K562 (cell line): ENCODE data around the gene HOTAIR. TPM values are rescaled to one million over a fixed set of nuclear protein-coding genes. Genes with fewer than 3 reads are reported as not detected.

Source experiments
- ATF1 ChIP-seq, 2 experiments: fragments of 450-650 bp in 1 of 2; IDR thresholded peaks; 2 replicates each; pipeline ENCODE4 v1.6.1; 2016; ENCODE audit warnings: missing compliant biosample characterization in 1 of 2, missing genetic modification characterization in 1 of 2
- BRF1 ChIP-seq: IDR thresholded peaks from 3 replicates; pipeline ENCODE4 v1.6.1; 2011; ENCODE audit warnings: borderline replicate concordance, mild to moderate bottlenecking; ENCODE audit not compliant: insufficient read length; ENCODE audit errors: extremely low read depth
- CBFA2T3 ChIP-seq: fragments of 450-650 bp; IDR thresholded peaks from 2 replicates; pipeline ENCODE4 v1.6.1; 2017
- CGGBP1 ChIP-seq: fragments of 250-450 bp; sonication (Bioruptor Pico); IDR thresholded peaks from 2 replicates; pipeline ENCODE4 v1.9.0; 2021; ENCODE audit warnings: mild to moderate bottlenecking
- CHD1 ChIP-seq: fragments of 200-600 bp; sonication (generic); IDR thresholded peaks from one replicate; pipeline ENCODE4 v1.6.1; 2012; ENCODE audit warnings: mild to moderate bottlenecking, moderate library complexity, low read length, inconsistent platforms
- CREB5 ChIP-seq: fragments of 250-450 bp; sonication (Bioruptor Pico); IDR thresholded peaks from 2 replicates; pipeline ENCODE4 v1.5.0; 2020; ENCODE audit warnings: mild to moderate bottlenecking
- FOXA1 ChIP-seq: fragments of 450-650 bp; IDR thresholded peaks from 2 replicates; pipeline ENCODE4 v1.6.1; 2016; ENCODE audit warnings: mild to moderate bottlenecking, borderline replicate concordance
- KLF10 ChIP-seq: fragments of 250-450 bp; sonication (Bioruptor Pico); IDR thresholded peaks from 2 replicates; pipeline ENCODE4 v1.6.1; 2021; ENCODE audit warnings: matching md5 sums
- MIER1 ChIP-seq: fragments of 450-650 bp; IDR thresholded peaks from 2 replicates; pipeline ENCODE4 v1.6.1; 2016; ENCODE audit warnings: antibody characterized with exemption, mild to moderate bottlenecking, low read depth
- MLX ChIP-seq, 2 experiments: fragments of 450-650 bp in 1 of 2; sonication (generic) in 1 of 2; formaldehyde crosslinking; conservative IDR thresholded peaks; 2 replicates each; pipeline versions ENCODE4 v1.4.0 to v1.8.1; 2020 to 2022; ENCODE audit warnings: mild to moderate bottlenecking in 1 of 2, missing genetic modification reagents in 1 of 2
- PATZ1 ChIP-seq: fragments of 250-450 bp; sonication (Bioruptor Pico); IDR thresholded peaks from 2 replicates; pipeline ENCODE4 v1.5.0; 2020; ENCODE audit warnings: mild to moderate bottlenecking, borderline replicate concordance
- PHB2 ChIP-seq: fragments of 450-650 bp; IDR thresholded peaks from 2 replicates; pipeline ENCODE4 v1.6.1; 2017; ENCODE audit warnings: low read depth
- RAD51 ChIP-seq: fragments of 450-650 bp; IDR thresholded peaks from 2 replicates; pipeline ENCODE4 v1.7.1; 2016; ENCODE audit warnings: low read depth, mild to moderate bottlenecking, borderline replicate concordance
- SETDB1 ChIP-seq: IDR thresholded peaks from one replicate; pipeline ENCODE4 v1.6.1; 2012; ENCODE audit warnings: low read length, control low read depth, inconsistent platforms
- SNAPC5 ChIP-seq: fragments of 250-450 bp; sonication (Bioruptor Pico); IDR thresholded peaks from 2 replicates; pipeline ENCODE4 v1.8.0; 2021; ENCODE audit warnings: moderate library complexity, mild to moderate bottlenecking, inconsistent platforms
- SRSF7 ChIP-seq: fragments of 200-400 bp; formaldehyde crosslinking; optimal IDR thresholded peaks from 2 replicates; pipeline ENCODE3; 2017; ENCODE audit warnings: mild to moderate bottlenecking, low read depth, low read length
- TEAD4 ChIP-seq, 2 experiments: sonication (generic) in 1 of 2; formaldehyde crosslinking in 1 of 2; IDR thresholded peaks; 2 replicates each; pipeline versions ENCODE4 v1.6.1 to v1.8.0; 2012 to 2022; ENCODE audit warnings: borderline replicate concordance in 1 of 2, inconsistent platforms in 1 of 2, low read length in 1 of 2, mild to moderate bottlenecking in 1 of 2, missing genetic modification reagents in 1 of 2
- U2AF1 ChIP-seq: fragments of 200-400 bp; formaldehyde crosslinking; optimal IDR thresholded peaks from 2 replicates; pipeline ENCODE3; 2017; ENCODE audit warnings: mild to moderate bottlenecking, low read depth, low read length, moderate library complexity
- USF2 ChIP-seq: sonication (generic); formaldehyde crosslinking; IDR thresholded peaks from 2 replicates; pipeline ENCODE4 v1.5.0; 2020; ENCODE audit warnings: missing genetic modification reagents
- ZNF184 ChIP-seq: sonication (generic); formaldehyde crosslinking; IDR thresholded peaks from 2 replicates; pipeline ENCODE4 v1.5.0; 2020; ENCODE audit warnings: missing genetic modification reagents
- ZNF449 ChIP-seq: fragments of 250-450 bp; sonication (Bioruptor Pico); IDR thresholded peaks from 2 replicates; pipeline ENCODE4 v1.8.0; 2022; ENCODE audit warnings: moderate library complexity, mild to moderate bottlenecking, inconsistent platforms
- ZNF785 ChIP-seq: fragments of 250-450 bp; sonication (Bioruptor Pico); IDR thresholded peaks from 2 replicates; pipeline ENCODE4 v1.4.0; 2020; ENCODE audit warnings: mild to moderate bottlenecking
- polyA plus RNA-seq, 8 experiments: library from polyadenylated mRNA; depleted of rRNA in 4 of 8; stranded (reverse) in 5 of 8; unstranded in 3 of 8; fragments of >200 nt; fragmentation: Nextera tagmentation in 2 of 8; fragmentation: Illumina TruSeq in 1 of 8; extraction: Ambion mirVana in 2 of 8; extraction: Trizol in 1 of 8; gene quantifications; 2 replicates each; pipeline versions ENCODE4 v1.2.1 to v1.2.3, GENCODE V29; 2011 to 2014; ENCODE audit warnings: inconsistent platforms in 1 of 8, missing spikeins in 1 of 8
- total RNA-seq, 7 experiments: library from RNA; depleted of rRNA in 6 of 7; stranded (reverse); fragments of >200 nt in 6 of 7; fragmentation: Illumina TruSeq in 2 of 7; extraction: Trizol in 2 of 7; gene quantifications; 2 replicates each; pipeline versions ENCODE4 v1.2.1 to v1.2.3, GENCODE V29; 2011 to 2021; ENCODE audit warnings: low replicate concordance in 1 of 7

HOTAIR gene
- total and polyA plus RNA-seq, 9 of the 15 experiments (the other 6 are each of a cell fraction or from before 2014, with no cell fraction given): 0.04 TPM; not detected in 8

GRCh38 chr12:54017878-54018467, 43.2 kb upstream of the HOTAIR start (continued):
- TF ChIP-seq FOXA1: no peak
- TF ChIP-seq CBFA2T3: no peak
- no peak for TF ChIP-seq USF2 (CRISPR knock-in tag)
- TF ChIP-seq SETDB1: no peak
- no peak for TF ChIP-seq CGGBP1 (CRISPR knock-in tag)
- TF ChIP-seq RAD51: no peak
- TF ChIP-seq CREB5: no peak
- no peak for TF ChIP-seq ZNF184 (CRISPR knock-in tag)
- TF ChIP-seq ATF1 (CRISPR knock-in tag; IDR thresholded peaks at IDR 0.05): no peak
- no peak; the same call in 1 of the 2 replicates for TF ChIP-seq ATF1 (tag; IDR thresholded peaks at IDR 0.05)
- no peak for TF ChIP-seq MIER1
- no peak for TF ChIP-seq MLX (CRISPR knock-in tag; conservative IDR thresholded peaks at IDR 0.05)
- TF ChIP-seq SNAPC5 (CRISPR knock-in tag): no peak
- no peak for TF ChIP-seq TEAD4 (IDR thresholded peaks at IDR 0.05; ENCODE audit: low read length)
- no peak for TF ChIP-seq TEAD4 (CRISPR knock-in tag; IDR thresholded peaks at IDR 0.05; ENCODE audit: borderline replicate concordance)
- no peak for TF ChIP-seq PHB2
- TF ChIP-seq KLF10 (CRISPR knock-in tag): no peak
- TF ChIP-seq CHD1: no peak
- no peak for TF ChIP-seq SRSF7
- no peak for TF ChIP-seq BRF1
- TF ChIP-seq PATZ1 (CRISPR knock-in tag): no peak
- TF ChIP-seq U2AF1: no peak
- TF ChIP-seq ZNF785: no peak
- TF ChIP-seq ZNF449 (CRISPR knock-in tag): no peak
